Activated naive CD8-positive, alpha-beta T cell treated with anti-CD3 and anti-CD28 coated beads, Interleukin-2, amount 10 ng/mL, durations not matched to agents 7 days and 5 days (primary cell): ENCODE data around the gene TAAR9. TPM values are rescaled to one million over a fixed set of nuclear protein-coding genes. Genes with fewer than 3 reads are reported as not detected.

Experiments
- ATAC-seq: fragments of 150-1000 bp; cut with Tn5 transposase; one replicate; pipeline ENCODE4 v1.10.0; 2021; ENCODE audit warnings: low read depth, moderate library complexity
- POLR2A ChIA-PET: fragments of 350-600 bp; sonication (Branson Sonifier 250); formaldehyde crosslinking; loops from one replicate; lab custom pipeline; 2021; ENCODE audit warnings: antibody characterized with exemption; lab: Charles Lee
- DNase-seq: peaks from one replicate; pipeline ENCODE4 v3.0.0; 2021
- H3K27ac Mint-ChIP-seq: one replicate; pipeline ENCODE4 v1.8.0; 2022; ENCODE audit warnings: mild to moderate bottlenecking, mixed read lengths
- H3K27me3 Mint-ChIP-seq: one replicate; pipeline ENCODE4 v1.8.0; 2022; ENCODE audit warnings: mild to moderate bottlenecking, moderate library complexity, mixed read lengths
- H3K36me3 Mint-ChIP-seq: one replicate; pipeline ENCODE4 v1.8.0; 2021; ENCODE audit warnings: mild to moderate bottlenecking, mixed read lengths
- H3K4me1 Mint-ChIP-seq: one replicate; pipeline ENCODE4 v1.8.0; 2021; ENCODE audit warnings: mixed read lengths
- H3K4me3 Mint-ChIP-seq: one replicate; pipeline ENCODE4 v1.8.0; 2022; ENCODE audit warnings: mild to moderate bottlenecking, moderate library complexity, mixed read lengths
- H3K9me3 Mint-ChIP-seq: one replicate; pipeline ENCODE4 v1.8.0; 2021; ENCODE audit warnings: mixed read lengths
- total RNA-seq, 2 experiments: library from RNA; stranded (reverse); gene quantifications; one replicate each; pipeline ENCODE4 v1.2.3, GENCODE V29; 2021

TAAR9 gene, protein sequence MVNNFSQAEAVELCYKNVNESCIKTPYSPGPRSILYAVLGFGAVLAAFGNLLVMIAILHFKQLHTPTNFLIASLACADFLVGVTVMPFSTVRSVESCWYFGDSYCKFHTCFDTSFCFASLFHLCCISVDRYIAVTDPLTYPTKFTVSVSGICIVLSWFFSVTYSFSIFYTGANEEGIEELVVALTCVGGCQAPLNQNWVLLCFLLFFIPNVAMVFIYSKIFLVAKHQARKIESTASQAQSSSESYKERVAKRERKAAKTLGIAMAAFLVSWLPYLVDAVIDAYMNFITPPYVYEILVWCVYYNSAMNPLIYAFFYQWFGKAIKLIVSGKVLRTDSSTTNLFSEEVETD
- total RNA-seq: not detected

DNA sequence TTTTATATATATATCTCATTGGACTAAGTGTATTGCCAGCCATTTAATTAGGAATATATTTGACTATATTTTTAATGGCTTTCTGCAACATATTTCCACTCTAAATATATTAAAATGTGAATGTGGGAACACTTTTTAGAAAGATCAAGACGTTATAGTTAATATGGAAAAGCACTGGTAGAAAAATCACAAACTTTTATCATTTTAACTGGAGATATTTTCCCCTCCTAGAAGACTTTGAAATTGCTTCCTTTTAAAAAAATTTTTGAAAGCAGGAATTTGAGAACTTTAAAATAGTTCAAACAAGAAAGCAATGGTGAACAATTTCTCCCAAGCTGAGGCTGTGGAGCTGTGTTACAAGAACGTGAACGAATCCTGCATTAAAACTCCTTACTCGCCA lies at the start of gene TAAR9:
Gene TAAR9, plus strand, starts transcription at position 301 of the 400 bp plus-strand sequence. Its CDS starts 13 bp downstream, at position 314.
- Mint-ChIP-seq H3K27ac (no peak within 1 kb of the TSS), H3K27me3 (peaks cover 32% of the 10 kb centered on the region), H3K36me3 (no peaks in the 10 kb centered on the region), H3K4me1 (no peaks in the 10 kb centered on the region), H3K9me3 (no peaks in the 10 kb centered on the region), H3K4me3 (no peak within 1 kb of the TSS)
- DNase-seq: no peak
- ATAC-seq: no peak
- POLR2A ChIA-PET: no interaction called here

DNA sequence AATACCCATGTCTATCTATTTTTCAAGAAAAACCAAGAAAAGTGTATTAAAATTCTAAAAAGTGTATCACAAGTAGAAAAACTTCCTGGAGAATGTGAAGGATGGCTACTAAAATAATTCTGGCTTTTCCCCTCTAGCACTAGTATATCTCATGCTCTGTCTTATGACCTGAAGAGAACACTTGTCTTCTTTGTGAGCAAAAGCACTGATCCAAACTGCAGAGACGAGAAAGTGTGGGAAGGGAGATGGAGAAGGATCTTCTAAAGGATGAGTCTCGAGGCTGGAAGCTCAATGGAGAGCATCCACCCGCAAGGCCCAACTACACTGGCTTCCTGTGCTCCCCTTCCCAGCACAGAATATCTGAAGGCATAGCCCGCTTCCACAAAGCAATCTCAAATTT lies 48.7 kb upstream of the TAAR9 start:
- peaks cover 4% of the 10 kb centered on the region for H3K4me1 Mint-ChIP-seq
- no peak for DNase-seq
- H3K27me3 Mint-ChIP-seq: no peaks in the 10 kb centered on the region
- ATAC-seq: no peak
- POLR2A ChIA-PET: no interaction called here
- H3K4me3 Mint-ChIP-seq: no peak overlapping the region
- peaks cover 4% of the 10 kb centered on the region for H3K9me3 Mint-ChIP-seq
- H3K27ac Mint-ChIP-seq: no peak overlapping the region
- peaks cover 10% of the 10 kb centered on the region for H3K36me3 Mint-ChIP-seq

DNA sequence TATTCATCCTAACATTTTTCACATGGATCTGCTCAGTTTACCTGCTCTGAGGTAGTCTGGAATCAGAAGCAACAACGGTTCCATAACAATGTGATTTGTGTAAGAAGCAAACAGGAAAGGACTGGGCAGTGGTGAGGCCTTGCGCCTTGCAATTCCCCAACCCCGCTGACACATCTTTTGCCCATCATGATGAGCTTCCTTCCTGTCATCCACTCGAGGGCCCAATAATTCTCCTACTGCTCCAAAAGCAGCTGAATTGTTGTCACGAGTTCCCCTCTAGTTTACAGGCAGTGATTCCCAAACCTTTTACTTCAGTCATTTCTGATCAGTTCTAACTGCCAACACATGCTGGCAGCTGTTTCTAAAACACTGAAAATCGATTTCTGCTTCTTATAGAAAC lies 48.1 kb upstream of the TAAR9 start:
- Mint-ChIP-seq H3K36me3 (peaks cover 17% of the 10 kb centered on the region), H3K27ac (no peak overlapping the region), H3K4me1 (peaks cover 11% of the 10 kb centered on the region), H3K9me3 (peaks cover 4% of the 10 kb centered on the region), H3K4me3 (no peak overlapping the region), H3K27me3 (no peaks in the 10 kb centered on the region)
- DNase-seq (no peak), ATAC-seq (no peak)
- POLR2A ChIA-PET: no interaction called here

DNA sequence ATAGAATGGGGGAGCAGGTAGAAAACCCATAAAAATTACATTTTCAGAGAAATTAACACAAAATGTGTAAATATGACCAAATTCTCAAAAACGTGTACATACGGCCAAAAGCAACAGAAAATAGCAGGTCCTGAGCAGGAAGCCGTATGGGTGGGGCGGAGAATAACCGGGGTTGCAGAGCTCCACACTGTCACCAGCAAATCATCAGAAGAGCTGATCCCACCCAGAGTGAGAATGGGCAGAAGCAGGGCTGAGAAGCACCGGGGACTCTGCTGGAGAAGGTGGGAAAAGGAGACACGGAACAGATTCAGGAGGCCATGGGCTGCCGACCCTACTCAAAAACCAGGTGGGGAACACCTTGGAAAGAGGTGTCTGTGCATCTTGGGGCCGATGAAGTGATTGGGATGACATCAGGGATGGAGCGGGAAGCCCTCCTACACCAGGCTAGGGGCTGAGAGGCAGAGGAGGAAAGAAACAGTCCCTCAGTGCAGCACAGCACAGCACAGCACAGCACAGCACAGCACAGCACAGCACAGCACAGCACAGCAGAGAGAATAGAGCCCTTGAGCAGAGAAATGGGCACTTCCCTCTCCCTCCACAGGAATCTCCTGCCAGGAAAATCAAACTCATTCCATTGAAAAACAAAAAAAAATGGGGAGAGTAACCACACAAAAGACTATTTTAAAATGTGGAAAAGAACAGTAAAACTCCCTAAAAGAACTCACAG lies 47.4 kb upstream of the TAAR9 start:
- Mint-ChIP-seq H3K36me3 (peaks cover 17% of the 10 kb centered on the region), H3K27ac (no peak overlapping the region), H3K4me3 (no peak overlapping the region), H3K4me1 (peaks cover 14% of the 10 kb centered on the region), H3K9me3 (peaks cover 4% of the 10 kb centered on the region), H3K27me3 (no peaks in the 10 kb centered on the region)
- DNase-seq (no peak), ATAC-seq (no peak)
- POLR2A ChIA-PET: no interaction called here

DNA sequence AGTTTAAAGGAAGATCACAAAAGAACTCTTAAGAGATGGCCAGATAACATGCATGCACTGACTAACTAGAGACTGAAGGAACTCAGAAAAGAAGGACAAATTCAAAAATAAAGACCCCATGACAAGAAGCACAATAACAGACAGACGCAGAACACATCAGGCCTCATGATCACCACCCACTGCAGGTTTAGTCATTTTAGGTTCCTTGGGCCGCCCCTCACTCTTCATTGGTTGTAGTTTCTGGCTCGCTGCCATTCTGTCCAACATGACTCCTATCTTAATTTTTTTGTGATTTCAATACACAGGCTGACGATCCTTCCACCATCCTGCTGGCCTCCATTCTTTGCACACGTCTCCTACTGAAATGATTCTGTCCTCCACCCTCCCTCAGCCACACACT lies 46.8 kb upstream of the TAAR9 start:
- ATAC-seq (no peak), DNase-seq (no peak)
- H3K27me3 Mint-ChIP-seq: no peaks in the 10 kb centered on the region
- no peak overlapping the region for H3K27ac Mint-ChIP-seq
- no peak overlapping the region for H3K4me3 Mint-ChIP-seq
- H3K36me3 Mint-ChIP-seq: peaks cover 17% of the 10 kb centered on the region
- peaks cover 16% of the 10 kb centered on the region for H3K4me1 Mint-ChIP-seq
- peaks cover 4% of the 10 kb centered on the region for H3K9me3 Mint-ChIP-seq
- POLR2A ChIA-PET: no interaction called here

DNA sequence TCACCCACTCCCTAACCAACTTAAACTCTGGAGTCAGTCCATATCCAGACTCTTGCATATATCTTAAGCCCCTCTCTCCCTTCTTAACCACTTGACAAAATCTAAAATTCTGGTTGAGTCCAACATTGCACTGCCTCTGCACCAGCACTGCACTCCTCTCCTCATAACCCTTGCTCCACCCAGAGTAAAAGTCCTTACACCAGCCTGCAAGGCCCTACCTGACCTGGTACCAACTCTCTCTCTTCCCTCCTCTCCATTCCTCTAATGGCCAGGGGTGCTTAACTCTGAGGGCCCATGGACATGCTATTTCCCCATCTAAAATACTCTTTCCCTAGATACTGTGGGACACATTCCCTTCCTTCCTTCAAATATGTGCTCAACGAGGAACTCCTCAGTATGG lies 46.2 kb upstream of the TAAR9 start:
- no peaks in the 10 kb centered on the region for H3K27me3 Mint-ChIP-seq
- POLR2A ChIA-PET: no interaction called here
- peaks cover 16% of the 10 kb centered on the region for H3K4me1 Mint-ChIP-seq
- H3K27ac Mint-ChIP-seq: no peak overlapping the region
- no peak for ATAC-seq
- no peak overlapping the region for H3K4me3 Mint-ChIP-seq
- peaks cover 16% of the 10 kb centered on the region for H3K36me3 Mint-ChIP-seq
- peaks cover 4% of the 10 kb centered on the region for H3K9me3 Mint-ChIP-seq
- DNase-seq: no peak

DNA sequence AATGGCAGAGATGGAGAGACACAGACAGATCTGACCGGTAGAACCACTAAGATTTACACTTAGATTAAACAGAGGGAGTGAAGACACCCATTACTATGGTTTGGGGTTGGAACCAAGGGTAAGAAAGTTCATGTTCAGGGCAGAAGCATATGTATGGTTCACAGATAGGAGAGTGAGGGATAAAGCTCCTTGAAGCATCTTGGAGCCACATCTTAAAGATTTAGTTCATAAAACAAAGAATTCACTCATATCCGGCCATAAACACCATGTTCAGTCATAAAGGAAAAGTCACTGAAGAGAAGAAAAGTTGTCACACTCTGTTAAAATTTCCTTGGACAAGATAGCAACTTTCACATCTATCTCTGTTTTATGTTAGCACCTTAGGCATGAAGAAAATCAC lies 43.1 kb upstream of the TAAR9 start:
- H3K27ac Mint-ChIP-seq: no peak overlapping the region
- peaks cover 16% of the 10 kb centered on the region for H3K4me1 Mint-ChIP-seq
- POLR2A ChIA-PET: interaction anchor here (1.8 kb wide), 1 partner anchor 18 kb away, joined by 5 read pairs; the partner anchor contains the start of gene STX7
- DNase-seq: no peak
- no peaks in the 10 kb centered on the region for H3K27me3 Mint-ChIP-seq
- ATAC-seq: no peak
- H3K4me3 Mint-ChIP-seq: no peak overlapping the region
- peaks cover 4% of the 10 kb centered on the region for H3K9me3 Mint-ChIP-seq
- H3K36me3 Mint-ChIP-seq: peaks cover 32% of the 10 kb centered on the region

DNA sequence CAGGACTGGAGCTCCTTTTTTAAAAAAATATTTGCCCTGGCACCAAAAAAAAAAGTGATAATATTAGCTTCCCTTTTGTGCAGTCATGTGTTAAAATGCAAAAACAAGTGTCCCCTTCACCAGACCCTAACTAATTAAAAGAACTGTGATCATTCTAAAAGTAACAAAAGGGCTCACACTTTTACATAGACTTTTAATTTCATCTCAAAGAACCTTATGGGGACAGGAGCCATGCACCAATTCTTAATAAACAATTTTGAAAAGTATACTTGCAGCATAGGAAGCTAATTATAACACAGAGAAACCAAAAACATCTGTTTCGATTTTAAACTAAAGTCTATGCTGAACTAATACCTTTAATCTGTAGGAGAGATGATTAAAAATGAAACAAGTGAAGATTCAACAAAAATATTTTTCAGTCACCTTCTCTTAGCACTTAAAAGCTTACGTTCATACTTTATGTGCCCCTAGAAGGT lies 42.4 kb upstream of the TAAR9 start:
- ATAC-seq: no peak
- Mint-ChIP-seq H3K27ac (no peak overlapping the region), H3K4me1 (peaks cover 16% of the 10 kb centered on the region)

DNA sequence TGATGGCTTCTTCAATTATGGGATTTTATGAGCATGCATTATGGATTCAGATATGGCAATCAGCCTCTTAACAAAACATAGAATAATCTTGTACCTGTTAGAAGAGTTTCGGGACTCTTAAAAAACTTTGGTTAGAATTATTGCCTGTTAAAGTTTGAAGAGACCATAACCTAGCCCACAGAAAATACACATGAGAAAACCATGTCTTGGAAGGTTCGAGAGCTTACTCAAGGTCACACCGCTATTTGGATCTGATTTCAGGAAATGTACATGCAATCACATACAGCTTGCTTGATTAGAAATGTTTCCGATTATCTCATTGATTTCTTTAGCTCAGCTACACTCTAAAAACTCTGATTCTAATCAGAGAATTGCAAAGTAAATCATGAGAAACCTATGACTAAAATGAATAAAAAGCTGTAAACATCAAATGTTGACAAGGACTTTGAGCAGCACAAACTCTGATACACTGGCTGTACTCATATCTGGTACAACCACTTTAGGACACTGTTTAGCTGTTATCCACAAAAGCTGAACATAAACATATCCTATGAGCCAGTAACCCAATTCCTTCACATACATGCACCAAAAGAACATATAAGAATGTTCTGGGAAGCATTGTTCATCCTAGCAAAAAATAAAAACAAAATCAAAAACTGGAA lies 41.4 kb upstream of the TAAR9 start:
- Mint-ChIP-seq H3K4me3 (no peak overlapping the region), H3K27ac (no peak overlapping the region), H3K36me3 (peaks cover 43% of the 10 kb centered on the region), H3K9me3 (peaks cover 4% of the 10 kb centered on the region), H3K27me3 (no peaks in the 10 kb centered on the region), H3K4me1 (peaks cover 18% of the 10 kb centered on the region)
- ATAC-seq: no peak
- POLR2A ChIA-PET: no interaction called here
- DNase-seq: no peak

More for the DNA sequence above, 42.4 kb upstream of the TAAR9 start:
- DNase-seq: no peak
- H3K36me3 Mint-ChIP-seq: peaks cover 38% of the 10 kb centered on the region
- POLR2A ChIA-PET: interaction anchor here (1.8 kb wide), 1 partner anchor 17 kb away, joined by 5 read pairs; the partner anchor contains the start of gene STX7
- no peaks in the 10 kb centered on the region for H3K27me3 Mint-ChIP-seq
- H3K9me3 Mint-ChIP-seq: peaks cover 4% of the 10 kb centered on the region
- peak overlapping the region; percentile 40 for H3K4me3 Mint-ChIP-seq

DNA sequence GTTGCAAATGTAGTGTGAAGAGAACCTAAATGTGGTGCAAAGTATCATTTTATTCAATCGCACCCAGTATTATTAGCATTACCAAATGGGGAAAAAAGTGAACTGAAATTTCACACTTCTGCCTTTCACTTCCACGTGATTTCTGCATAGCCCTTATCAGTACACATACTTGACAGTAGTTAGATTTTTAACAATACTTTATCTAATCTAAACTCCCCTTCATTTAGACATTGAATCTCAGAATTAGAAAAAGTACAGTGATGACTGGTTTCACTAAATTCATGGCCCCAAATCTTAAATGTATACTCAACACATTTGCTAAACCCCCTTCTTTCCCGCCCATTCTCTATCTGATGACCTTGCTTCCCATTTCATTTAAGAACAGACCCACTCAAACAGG lies 39.4 kb upstream of the TAAR9 start:
- peaks cover 42% of the 10 kb centered on the region for H3K36me3 Mint-ChIP-seq
- H3K9me3 Mint-ChIP-seq: peaks cover under 1% of the 10 kb centered on the region
- peaks cover 16% of the 10 kb centered on the region for H3K4me1 Mint-ChIP-seq

DNA sequence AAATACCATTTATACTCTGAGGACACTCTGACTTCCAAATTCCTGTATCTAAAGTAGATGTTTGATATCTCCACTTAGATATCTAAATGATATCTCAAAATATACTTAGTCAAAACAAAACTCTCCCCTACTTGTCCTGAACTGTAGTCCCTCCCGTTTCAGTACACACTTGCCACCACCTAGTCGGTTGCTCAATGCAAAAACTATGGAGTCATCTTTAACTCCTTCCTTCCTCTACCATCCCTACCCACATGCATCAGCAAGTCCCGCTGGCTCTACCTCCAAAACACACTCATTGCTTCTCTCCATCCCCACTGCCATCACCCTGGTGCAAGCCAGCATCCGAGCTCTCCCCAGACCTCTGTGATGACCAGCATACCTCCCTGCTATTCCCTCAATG lies 38.3 kb upstream of the TAAR9 start:
- no peaks in the 10 kb centered on the region for H3K27me3 Mint-ChIP-seq
- peaks cover 35% of the 10 kb centered on the region for H3K36me3 Mint-ChIP-seq
- no peak for DNase-seq
- no peaks in the 10 kb centered on the region for H3K9me3 Mint-ChIP-seq
- no peak overlapping the region for H3K27ac Mint-ChIP-seq
- H3K4me1 Mint-ChIP-seq: peaks cover 12% of the 10 kb centered on the region
- H3K4me3 Mint-ChIP-seq: no peak overlapping the region
- no peak for ATAC-seq
- POLR2A ChIA-PET: no interaction called here

More for the DNA sequence above, 39.4 kb upstream of the TAAR9 start:
- POLR2A ChIA-PET: no interaction called here
- DNase-seq (no peak), ATAC-seq (no peak)
- no peak overlapping the region for H3K4me3 Mint-ChIP-seq
- H3K27me3 Mint-ChIP-seq: no peaks in the 10 kb centered on the region
- no peak overlapping the region for H3K27ac Mint-ChIP-seq

DNA sequence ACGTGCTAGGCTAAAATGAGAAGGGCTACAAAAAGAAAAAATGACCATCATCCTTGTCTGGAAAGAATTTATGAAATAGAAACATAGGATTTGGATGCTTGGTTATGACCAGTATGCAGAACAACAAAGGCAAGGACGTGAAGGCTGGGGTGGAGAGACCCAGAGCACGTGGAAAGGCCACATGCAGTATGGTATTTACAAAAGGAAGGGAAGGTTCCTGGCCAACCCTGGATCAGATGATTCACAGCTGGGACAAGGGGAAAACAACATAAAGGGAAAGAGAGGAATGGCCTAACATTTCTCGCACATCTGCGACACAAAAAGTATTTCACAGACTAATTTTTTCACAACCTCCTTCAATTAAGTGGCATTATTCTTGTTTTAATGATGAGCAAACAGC lies 33.3 kb upstream of the TAAR9 start:
- H3K9me3 Mint-ChIP-seq: no peaks in the 10 kb centered on the region
- no peak for DNase-seq
- POLR2A ChIA-PET: no interaction called here
- H3K36me3 Mint-ChIP-seq: peaks cover 33% of the 10 kb centered on the region
- no peak for ATAC-seq
- H3K4me3 Mint-ChIP-seq: no peak overlapping the region
- H3K27me3 Mint-ChIP-seq: no peaks in the 10 kb centered on the region
- no peak overlapping the region for H3K27ac Mint-ChIP-seq
- H3K4me1 Mint-ChIP-seq: peaks cover 5% of the 10 kb centered on the region

DNA sequence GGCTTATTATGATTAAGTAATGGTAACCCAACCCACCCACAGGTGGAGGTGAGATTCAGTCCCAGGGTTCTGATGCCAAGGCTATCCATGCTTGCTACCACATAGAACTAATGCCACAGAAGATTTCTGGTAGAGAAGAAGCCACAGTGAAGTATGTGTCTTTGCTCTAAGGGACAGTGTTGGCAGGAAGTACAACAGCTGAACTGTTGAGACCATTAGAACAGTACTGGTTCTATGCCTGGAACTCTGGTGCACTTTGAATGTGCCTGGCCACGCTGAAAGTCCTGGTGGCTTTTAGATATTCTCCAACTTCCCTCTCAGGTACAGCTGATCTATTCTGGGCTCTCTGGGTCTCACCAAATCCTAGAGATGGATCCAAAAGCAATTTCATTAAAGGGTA lies 32.9 kb upstream of the TAAR9 start:
- peaks cover 29% of the 10 kb centered on the region for H3K36me3 Mint-ChIP-seq
- no peak overlapping the region for H3K27ac Mint-ChIP-seq
- POLR2A ChIA-PET: no interaction called here
- no peaks in the 10 kb centered on the region for H3K9me3 Mint-ChIP-seq
- H3K4me3 Mint-ChIP-seq: no peak overlapping the region
- no peaks in the 10 kb centered on the region for H3K27me3 Mint-ChIP-seq
- peaks cover 4% of the 10 kb centered on the region for H3K4me1 Mint-ChIP-seq
- DNase-seq (no peak), ATAC-seq (no peak)
